GM12873 (cell line): ENCODE measurements around the gene PNKD.

Experiments used
- CTCF ChIP-seq: IDR thresholded peaks from 2 replicates; pipeline ENCODE4 v1.5.1; 2012; ENCODE audit warnings: low read depth, mild to moderate bottlenecking, moderate library complexity, low read length, control low read depth; ENCODE audit not compliant: insufficient read depth; ENCODE audit errors: missing control alignments

PNKD gene

GRCh38 chr2:218291318-218292047 is 21.2 kb downstream of the PNKD start:
- TF ChIP-seq CTCF, result no peak

- peak; percentile 75 for TF ChIP-seq CTCF
Observed at GRCh38 chr2:218292048-218293014, 22.0 kb downstream of the PNKD start, which contains the start of gene TMBIM1. TMBIM1 (minus strand) TSS chr2:218292503; CDS start chr2:218282141, 10,362 bp downstream.

- no peak for TF ChIP-seq CTCF
Observed at GRCh38 chr2:218293715-218294429, 23.6 kb downstream of the PNKD start.

GRCh38 chr2:218294430-218295022 is 24.2 kb downstream of the PNKD start:
- no peak for TF ChIP-seq CTCF

- TF ChIP-seq CTCF, result no peak
Observed at GRCh38 chr2:218295029-218295428, 24.7 kb downstream of the PNKD start.

- TF ChIP-seq CTCF, result no peak
Observed at GRCh38 chr2:218296200-218296599, 25.9 kb downstream of the PNKD start.
